Gastrocnemius medialis (tissue), 4 donors: ENCODE data around the gene SHD. TPM values are rescaled to one million over a fixed set of nuclear protein-coding genes. Genes with fewer than 3 reads are reported as not detected.
A peak's percentile ranks its signal among the peaks of the same experiment; 100 is the strongest.
"Not testable (repeated sequence)": the region's sequence is repeated elsewhere in the genome, so short reads cannot be mapped to it uniquely, and the experiment has no call there.

Experiments used
- ATAC-seq, 2 donors: fragments of 150-250 bp; one replicate each; pipeline ENCODE4 v1.9.1; 2016
- DNase-seq, 2 donors: peaks; one replicate each; pipeline ENCODE4 v3.0.0-alpha.2; 2019
- H3K27ac ChIP-seq, 4 donors: fragments of 200-600 bp; sonication (generic); 1 replicate in 1 of 4; 2 replicates in 3 of 4; pipeline ENCODE4 v1.5.1; 2016 to 2018; ENCODE audit warnings: mild to moderate bottlenecking in 2 of 4, moderate library complexity in 1 of 4
- H3K27me3 ChIP-seq, 3 donors: fragments of 200-600 bp; sonication (generic) in 2 of 3; 1 replicate in 1 of 3; 2 replicates in 2 of 3; pipeline versions ENCODE4 v1.5.1 to v1.6.0; 2016 to 2019; ENCODE audit warnings: mild to moderate bottlenecking in 1 of 3, moderate library complexity in 1 of 3
- H3K36me3 ChIP-seq, 2 donors: fragments of 200-600 bp; sonication (generic) in 1 of 2; one replicate each; pipeline ENCODE4 v1.5.1; 2017 to 2018
- H3K4me1 ChIP-seq, 2 donors: fragments of 200-600 bp; sonication (generic) in 1 of 2; one replicate each; pipeline ENCODE4 v1.5.1; 2016 to 2017; ENCODE audit warnings: mild to moderate bottlenecking in 2 of 2
- H3K4me3 ChIP-seq, 4 donors: fragments of 200-600 bp; sonication (generic) in 3 of 4; 1 replicate in 1 of 4; 2 replicates in 3 of 4; pipeline ENCODE4 v1.5.1; 2016 to 2019; ENCODE audit warnings: mild to moderate bottlenecking in 2 of 4
- H3K9me3 ChIP-seq, 3 donors: fragments of 200-600 bp; sonication (generic) in 2 of 3; 1 replicate in 1 of 3; 2 replicates in 2 of 3; pipeline ENCODE4 v1.5.1; 2016 to 2019
- POLR2A ChIP-seq, 2 donors: fragments of 450-650 bp; IDR thresholded peaks; one replicate each; pipeline ENCODE4 v1.6.1; 2017; ENCODE audit warnings: antibody characterized with exemption in 2 of 2, mild to moderate bottlenecking in 2 of 2, moderate library complexity in 2 of 2
- in situ Hi-C, 4 donors: fragments of 200-750 bp; cut with MboI; loops; one replicate each; pipeline versions ENCODE4 v1.15.0 to v1.8.0; 2017; ENCODE audit warnings: low sequenced_read_pairs in 4 of 4
- intact Hi-C: fragments of 100-400 bp; cut with DNase I; formaldehyde crosslinking; loops from one replicate; pipeline ENCODE4 v1.15.1; 2023; ENCODE audit warnings: low total_unique reads
- total RNA-seq, 4 donors: library from RNA; depleted of rRNA; stranded (reverse); fragments of >200 nt; gene quantifications; one replicate each; pipeline versions ENCODE4 v1.1.0 to v1.2.3, GENCODE V29; 2016
- TF ChIP-seq, protein P1 (sequence below), 5 experiments: fragments of 450-650 bp in 3 of 5; fragments of 200-600 bp in 2 of 5; sonication (generic) in 2 of 5; IDR thresholded peaks in 4 of 5; conservative IDR thresholded peaks in 1 of 5; 1 replicate in 4 of 5; 2 replicates in 1 of 5; pipeline ENCODE4 v1.5.1; 2016 to 2019; ENCODE audit warnings: antibody characterized with exemption in 5 of 5, mild to moderate bottlenecking in 3 of 5, moderate library complexity in 3 of 5

The SHD gene
- total RNA-seq, 4 donors from 2014 or later, result 0.26 TPM; not detected in 3

DNA sequence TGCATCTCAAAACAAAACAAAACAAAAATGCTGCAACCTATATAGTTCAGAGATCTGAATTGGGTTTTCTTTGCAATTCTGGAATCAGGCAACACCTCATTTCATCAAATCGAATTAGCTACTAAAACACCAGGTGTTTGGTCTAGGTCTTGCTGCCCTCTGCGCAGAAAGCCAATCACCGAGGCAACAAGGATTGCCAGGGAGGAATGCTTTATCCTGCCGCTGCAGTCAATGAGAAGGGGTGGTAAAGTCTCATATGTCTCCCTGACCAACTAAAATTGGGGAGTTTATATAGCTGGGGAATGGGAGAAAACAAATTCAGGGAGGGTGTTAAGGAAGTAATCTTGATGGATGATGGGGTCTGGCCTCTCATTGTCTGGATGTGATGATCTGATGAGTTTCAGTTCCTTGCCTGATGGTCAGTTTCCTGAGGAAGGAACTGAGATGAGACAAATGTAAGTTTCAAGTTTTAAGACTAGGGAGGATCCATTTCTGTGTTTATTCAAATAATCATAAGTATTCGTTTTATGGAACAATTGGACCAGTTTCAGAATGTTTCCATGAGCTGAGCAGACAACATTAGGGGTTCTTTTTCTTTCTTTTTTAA, 37.1 kb upstream of the SHD start:
- Histone ChIP-seq H3K36me3 (no peaks in the 10 kb centered on the region), H3K27me3 (peaks cover 0 to 13% (median 0%) of the 10 kb centered on the region in 3 donors), H3K27ac (no peak overlapping the region), H3K9me3 (no peaks in the 10 kb centered on the region), H3K4me1 (peaks cover 0 to 5% of the 10 kb centered on the region in 2 donors), H3K4me3 (no peak overlapping the region)
- in situ Hi-C loops (no loop called here), intact Hi-C loops (no loop called here)
- ATAC-seq (no peak), DNase-seq (no peak)
- TF ChIP-seq, protein P1, sequence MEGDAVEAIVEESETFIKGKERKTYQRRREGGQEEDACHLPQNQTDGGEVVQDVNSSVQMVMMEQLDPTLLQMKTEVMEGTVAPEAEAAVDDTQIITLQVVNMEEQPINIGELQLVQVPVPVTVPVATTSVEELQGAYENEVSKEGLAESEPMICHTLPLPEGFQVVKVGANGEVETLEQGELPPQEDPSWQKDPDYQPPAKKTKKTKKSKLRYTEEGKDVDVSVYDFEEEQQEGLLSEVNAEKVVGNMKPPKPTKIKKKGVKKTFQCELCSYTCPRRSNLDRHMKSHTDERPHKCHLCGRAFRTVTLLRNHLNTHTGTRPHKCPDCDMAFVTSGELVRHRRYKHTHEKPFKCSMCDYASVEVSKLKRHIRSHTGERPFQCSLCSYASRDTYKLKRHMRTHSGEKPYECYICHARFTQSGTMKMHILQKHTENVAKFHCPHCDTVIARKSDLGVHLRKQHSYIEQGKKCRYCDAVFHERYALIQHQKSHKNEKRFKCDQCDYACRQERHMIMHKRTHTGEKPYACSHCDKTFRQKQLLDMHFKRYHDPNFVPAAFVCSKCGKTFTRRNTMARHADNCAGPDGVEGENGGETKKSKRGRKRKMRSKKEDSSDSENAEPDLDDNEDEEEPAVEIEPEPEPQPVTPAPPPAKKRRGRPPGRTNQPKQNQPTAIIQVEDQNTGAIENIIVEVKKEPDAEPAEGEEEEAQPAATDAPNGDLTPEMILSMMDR (IDR thresholded peaks at IDR 0.05 in 4 of 5, conservative IDR thresholded peaks at IDR 0.05 in 1 of 5), result no peak
- no peak for TF ChIP-seq POLR2A (IDR thresholded peaks at IDR 0.05)

DNA sequence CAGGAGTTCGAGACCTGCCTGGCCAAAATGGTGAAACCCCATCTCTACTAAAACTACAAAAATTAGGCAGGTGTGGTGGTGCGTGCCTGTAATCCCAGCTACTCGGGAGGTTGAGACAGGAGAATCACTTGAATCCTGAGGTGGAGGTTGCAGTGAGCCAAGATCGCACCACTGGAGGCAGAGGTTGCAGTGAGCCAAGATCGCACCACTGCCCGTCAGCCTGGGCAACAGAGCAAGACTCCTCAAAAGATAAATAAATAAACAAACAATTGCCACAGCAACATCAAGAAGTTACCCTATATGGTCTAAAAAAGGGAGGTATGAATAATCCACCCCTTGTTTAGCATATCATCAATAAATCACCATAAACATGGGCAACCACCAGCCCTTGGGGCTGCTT, 33.1 kb upstream of the SHD start:
- DNase-seq, result not testable (repeated sequence)

DNA sequence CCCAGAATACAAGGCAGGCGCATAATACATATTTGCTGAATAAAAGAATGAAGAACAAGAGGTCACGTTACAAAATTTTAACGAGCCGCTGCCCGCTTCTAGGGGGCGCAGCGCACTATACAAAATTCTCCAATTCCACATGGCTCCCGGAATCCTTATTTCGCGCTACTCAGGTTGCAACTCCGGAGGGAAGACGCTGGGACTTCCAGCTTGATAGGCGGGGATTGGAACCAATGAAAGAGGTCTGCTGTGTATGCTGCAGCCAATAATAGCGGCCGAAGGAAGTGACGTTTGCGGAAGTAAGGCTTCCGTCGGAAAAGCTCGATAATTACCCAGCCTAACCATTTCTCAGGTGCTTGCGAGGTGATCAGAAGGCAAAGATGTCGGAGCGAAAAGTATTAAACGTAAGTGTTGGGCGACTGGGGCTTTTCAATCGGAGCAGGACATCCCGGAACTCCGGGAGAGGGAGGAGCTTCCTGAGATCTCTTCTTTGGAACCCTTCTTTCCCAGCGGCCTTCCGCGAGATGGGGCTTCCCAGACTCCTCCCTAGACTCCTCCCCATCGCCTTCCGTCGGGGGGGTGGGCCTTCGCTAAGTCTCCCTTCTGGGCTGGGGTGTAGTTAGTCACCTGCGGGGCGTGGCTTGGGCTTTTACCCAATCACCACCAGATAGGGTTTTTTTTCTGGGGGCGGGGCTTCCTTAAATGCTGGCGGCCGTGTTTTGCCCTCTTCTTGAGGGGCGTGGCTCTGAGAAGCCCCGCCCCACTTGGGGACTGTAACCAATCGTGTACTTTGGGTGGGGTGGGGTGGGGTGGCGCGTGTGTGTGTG, 32.1 kb upstream of the SHD start, which contains the start of gene YJU2:
TSS of gene YJU2 (plus strand) at position 314 of the 827 bp plus-strand sequence. CDS start at position 381, 67 bp downstream.
- peak within 1 kb of the TSS; percentile 57 to 87 (median 76) for H3K4me3 ChIP-seq
- H3K9me3 ChIP-seq, result no peaks in the 10 kb centered on the region
- peak; percentile 36 to 42 for TF ChIP-seq POLR2A (IDR thresholded peaks at IDR 0.05)
- TF ChIP-seq, protein P1 (IDR thresholded peaks at IDR 0.05 in 4 of 5, conservative IDR thresholded peaks at IDR 0.05 in 1 of 5), result peak in 4 of 5 experiments; percentile 23 to 38 (median 34)
- H3K27me3 ChIP-seq, result peaks cover 0 to 3% (median 0%) of the 10 kb centered on the region in 3 donors
- intact Hi-C loops (loop anchor here (1.0 to 2.0 kb wide), 5 partner anchors 65 to 210 kb away; partner anchors contain the start of genes ANKRD24, MAP2K2, MPND and SH3GL1), in situ Hi-C loops (no loop called here)
- H3K36me3 ChIP-seq, result peaks cover 0 to 32% of the 10 kb centered on the region in 2 donors
- peak; percentile 98 to 99 for DNase-seq
- peaks cover 7 to 11% of the 10 kb centered on the region in 2 donors for H3K4me1 ChIP-seq
- peak within 1 kb of the TSS; percentile 85 to 99 (median 95) for H3K27ac ChIP-seq
- ATAC-seq, result peak; percentile 99

More for the DNA sequence above, 33.1 kb upstream of the SHD start:
- H3K27me3 ChIP-seq, in situ Hi-C loops, ATAC-seq, H3K27ac ChIP-seq, H3K9me3 ChIP-seq: not testable (repeated sequence)
- intact Hi-C loops, result loop anchor here (1.0 to 2.0 kb wide), 3 partner anchors 64 to 211 kb away; partner anchors contain the start of genes ANKRD24, SH3GL1, SIRT6 and UBXN6
- Histone ChIP-seq H3K4me3 (peak overlapping the region in 1 of 4 donors; percentile 86), H3K36me3 (peaks cover 0 to 22% of the 10 kb centered on the region in 2 donors), H3K4me1 (peaks cover 7 to 11% of the 10 kb centered on the region in 2 donors)

DNA sequence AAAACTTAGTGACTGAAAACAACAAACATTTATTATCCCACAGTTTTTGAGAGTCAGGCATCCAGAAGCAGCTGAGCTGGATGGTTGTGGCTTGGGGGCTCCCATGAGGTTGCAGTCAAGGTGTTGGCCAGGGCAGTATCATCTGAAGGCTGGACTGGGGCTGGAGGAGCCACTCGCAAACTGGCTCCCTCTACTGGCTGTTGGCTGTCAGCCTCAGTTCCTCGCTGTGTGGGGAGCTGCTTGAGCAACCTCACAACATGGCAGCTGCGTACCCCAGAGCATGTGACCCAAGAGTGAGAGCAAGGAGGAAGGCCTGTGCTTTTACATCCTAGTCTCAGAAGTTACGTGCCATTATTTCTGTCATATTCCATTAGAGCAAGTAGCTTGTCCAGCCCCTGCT, 22.5 kb upstream of the SHD start:
- Histone ChIP-seq H3K27me3 (no peaks in the 10 kb centered on the region), H3K9me3 (no peaks in the 10 kb centered on the region), H3K36me3 (peaks cover 8 to 88% of the 10 kb centered on the region in 2 donors), H3K4me3 (no peak overlapping the region), H3K27ac (no peak overlapping the region), H3K4me1 (no peaks in the 10 kb centered on the region)
- TF ChIP-seq, protein P1 (IDR thresholded peaks at IDR 0.05 in 4 of 5, conservative IDR thresholded peaks at IDR 0.05 in 1 of 5), result no peak
- TF ChIP-seq POLR2A (IDR thresholded peaks at IDR 0.05), result no peak
- intact Hi-C loops, result no loop called here
- ATAC-seq, result no peak
- no peak for DNase-seq
- in situ Hi-C loops, result loop anchor here in 3 of 4 donors (25.0 kb wide), 3 partner anchors 156 to 381 kb away; partner anchors contain the start of genes CHAF1A (in 1 of the 3), SH3GL1 (in 1 of the 3) and TNFAIP8L1 (in 1 of the 3)
